ENCODE measurements around the gene FHAD1.
"Not testable (repeated sequence)": the region's sequence is repeated elsewhere in the genome, so short reads cannot be mapped to it uniquely, and the experiment has no call there.

The FHAD1 gene

GRCh38 chr1:15389828-15390227, 142.8 kb downstream of the FHAD1 start:
- H3K9ac ChIP-seq (ENCODE audit: low read length) = not testable (repeated sequence)

GRCh38 chr1:15390667-15391066, 143.6 kb downstream of the FHAD1 start:
- Histone ChIP-seq H3K27me3 (ENCODE audit: control insufficient read depth, insufficient read depth, low read length) (no peaks in the 10 kb centered on the region), H3K9ac (ENCODE audit: low read length) (no peak overlapping the region), H3K4me3 (ENCODE audit: low read length) (no peak overlapping the region), H3K36me3 (ENCODE audit: control insufficient read depth, insufficient read depth, low read length) (no peaks in the 10 kb centered on the region), H3K27ac (ENCODE audit: low read depth, low read length) (no peak overlapping the region), H3K4me1 (ENCODE audit: control insufficient read depth, insufficient read depth, low read length) (no peaks in the 10 kb centered on the region)

More at GRCh38 chr1:15389828-15390227, 142.8 kb downstream of the FHAD1 start:
- H3K4me3 ChIP-seq (ENCODE audit: low read length); H3K4me1 ChIP-seq (ENCODE audit: control insufficient read depth, insufficient read depth, low read length); H3K36me3 ChIP-seq (ENCODE audit: control insufficient read depth, insufficient read depth, low read length); H3K27me3 ChIP-seq (ENCODE audit: control insufficient read depth, insufficient read depth, low read length); H3K27ac ChIP-seq (ENCODE audit: low read depth, low read length): not testable (repeated sequence)

GRCh38 chr1:15391366-15391765, 144.3 kb downstream of the FHAD1 start:
- H3K4me1 ChIP-seq (ENCODE audit: control insufficient read depth, insufficient read depth, low read length) = no peaks in the 10 kb centered on the region
- H3K36me3 ChIP-seq (ENCODE audit: control insufficient read depth, insufficient read depth, low read length) = no peaks in the 10 kb centered on the region
- H3K27ac ChIP-seq (ENCODE audit: low read depth, low read length) = no peak overlapping the region
- no peak overlapping the region for H3K4me3 ChIP-seq (ENCODE audit: low read length)
- H3K27me3 ChIP-seq (ENCODE audit: control insufficient read depth, insufficient read depth, low read length) = no peaks in the 10 kb centered on the region
- H3K9ac ChIP-seq (ENCODE audit: low read length) = no peak overlapping the region

GRCh38 chr1:15393475-15394257, 146.6 kb downstream of the FHAD1 start:
- no peak overlapping the region for H3K4me3 ChIP-seq (ENCODE audit: low read length)
- H3K27me3 ChIP-seq (ENCODE audit: control insufficient read depth, insufficient read depth, low read length) = no peaks in the 10 kb centered on the region
- no peaks in the 10 kb centered on the region for H3K36me3 ChIP-seq (ENCODE audit: control insufficient read depth, insufficient read depth, low read length)
- H3K9ac ChIP-seq (ENCODE audit: low read length) = no peak overlapping the region
- H3K4me1 ChIP-seq (ENCODE audit: control insufficient read depth, insufficient read depth, low read length) = no peaks in the 10 kb centered on the region
- no peak overlapping the region for H3K27ac ChIP-seq (ENCODE audit: low read depth, low read length)

- no peak overlapping the region for H3K4me3 ChIP-seq (ENCODE audit: low read length)
- H3K27ac ChIP-seq (ENCODE audit: low read depth, low read length) = no peak overlapping the region
- H3K27me3 ChIP-seq (ENCODE audit: control insufficient read depth, insufficient read depth, low read length) = no peaks in the 10 kb centered on the region
- no peaks in the 10 kb centered on the region for H3K36me3 ChIP-seq (ENCODE audit: control insufficient read depth, insufficient read depth, low read length)
- H3K9ac ChIP-seq (ENCODE audit: low read length) = no peak overlapping the region
- no peaks in the 10 kb centered on the region for H3K4me1 ChIP-seq (ENCODE audit: control insufficient read depth, insufficient read depth, low read length)
These were observed 147.3 kb downstream of the FHAD1 start for GRCh38 chr1:15394258-15394690.

GRCh38 chr1:15397236-15397635, 150.2 kb downstream of the FHAD1 start:
- H3K4me1 ChIP-seq (ENCODE audit: control insufficient read depth, insufficient read depth, low read length) = no peaks in the 10 kb centered on the region
- no peak overlapping the region for H3K9ac ChIP-seq (ENCODE audit: low read length)
- no peaks in the 10 kb centered on the region for H3K27me3 ChIP-seq (ENCODE audit: control insufficient read depth, insufficient read depth, low read length)
- H3K36me3 ChIP-seq (ENCODE audit: control insufficient read depth, insufficient read depth, low read length) = no peaks in the 10 kb centered on the region
- no peak overlapping the region for H3K4me3 ChIP-seq (ENCODE audit: low read length)
- H3K27ac ChIP-seq (ENCODE audit: low read depth, low read length) = no peak overlapping the region

GRCh38 chr1:15399710-15400109, 152.7 kb downstream of the FHAD1 start:
- Histone ChIP-seq H3K4me3 (ENCODE audit: low read length) (no peak overlapping the region), H3K36me3 (ENCODE audit: control insufficient read depth, insufficient read depth, low read length) (no peaks in the 10 kb centered on the region), H3K4me1 (ENCODE audit: control insufficient read depth, insufficient read depth, low read length) (no peaks in the 10 kb centered on the region), H3K27ac (ENCODE audit: low read depth, low read length) (no peak overlapping the region), H3K9ac (ENCODE audit: low read length) (no peak overlapping the region), H3K27me3 (ENCODE audit: control insufficient read depth, insufficient read depth, low read length) (no peaks in the 10 kb centered on the region)

GRCh38 chr1:15400627-15401026, 153.6 kb downstream of the FHAD1 start:
- no peaks in the 10 kb centered on the region for H3K4me1 ChIP-seq (ENCODE audit: control insufficient read depth, insufficient read depth, low read length)
- no peak overlapping the region for H3K4me3 ChIP-seq (ENCODE audit: low read length)
- H3K27ac ChIP-seq (ENCODE audit: low read depth, low read length) = no peak overlapping the region
- H3K9ac ChIP-seq (ENCODE audit: low read length) = no peak overlapping the region
- no peaks in the 10 kb centered on the region for H3K27me3 ChIP-seq (ENCODE audit: control insufficient read depth, insufficient read depth, low read length)
- no peaks in the 10 kb centered on the region for H3K36me3 ChIP-seq (ENCODE audit: control insufficient read depth, insufficient read depth, low read length)

GRCh38 chr1:15401391-15402055, 154.5 kb downstream of the FHAD1 start:
- no peaks in the 10 kb centered on the region for H3K4me1 ChIP-seq (ENCODE audit: control insufficient read depth, insufficient read depth, low read length)
- H3K27me3 ChIP-seq (ENCODE audit: control insufficient read depth, insufficient read depth, low read length) = no peaks in the 10 kb centered on the region
- no peak overlapping the region for H3K4me3 ChIP-seq (ENCODE audit: low read length)
- H3K27ac ChIP-seq (ENCODE audit: low read depth, low read length) = no peak overlapping the region
- H3K9ac ChIP-seq (ENCODE audit: low read length) = no peak overlapping the region
- H3K36me3 ChIP-seq (ENCODE audit: control insufficient read depth, insufficient read depth, low read length) = no peaks in the 10 kb centered on the region

- Histone ChIP-seq H3K36me3 (ENCODE audit: control insufficient read depth, insufficient read depth, low read length) (no peaks in the 10 kb centered on the region), H3K9ac (ENCODE audit: low read length) (no peak overlapping the region), H3K27ac (ENCODE audit: low read depth, low read length) (no peak overlapping the region), H3K27me3 (ENCODE audit: control insufficient read depth, insufficient read depth, low read length) (no peaks in the 10 kb centered on the region), H3K4me3 (ENCODE audit: low read length) (no peak overlapping the region), H3K4me1 (ENCODE audit: control insufficient read depth, insufficient read depth, low read length) (peaks cover 10% of the 10 kb centered on the region)
These were observed 155.9 kb downstream of the FHAD1 start for GRCh38 chr1:15402809-15403450.

- no peak overlapping the region for H3K4me3 ChIP-seq (ENCODE audit: low read length)
- H3K27ac ChIP-seq (ENCODE audit: low read depth, low read length) = no peak overlapping the region
- H3K4me1 ChIP-seq (ENCODE audit: control insufficient read depth, insufficient read depth, low read length) = peaks cover 12% of the 10 kb centered on the region
- no peaks in the 10 kb centered on the region for H3K36me3 ChIP-seq (ENCODE audit: control insufficient read depth, insufficient read depth, low read length)
- H3K27me3 ChIP-seq (ENCODE audit: control insufficient read depth, insufficient read depth, low read length) = no peaks in the 10 kb centered on the region
- no peak overlapping the region for H3K9ac ChIP-seq (ENCODE audit: low read length)
These were observed 157.0 kb downstream of the FHAD1 start for GRCh38 chr1:15403962-15404580.

GRCh38 chr1:15405106-15405850, 158.3 kb downstream of the FHAD1 start:
- Histone ChIP-seq H3K4me3 (ENCODE audit: low read length) (no peak overlapping the region), H3K9ac (ENCODE audit: low read length) (no peak overlapping the region), H3K27ac (ENCODE audit: low read depth, low read length) (no peak overlapping the region), H3K4me1 (ENCODE audit: control insufficient read depth, insufficient read depth, low read length) (peaks cover 12% of the 10 kb centered on the region), H3K36me3 (ENCODE audit: control insufficient read depth, insufficient read depth, low read length) (no peaks in the 10 kb centered on the region), H3K27me3 (ENCODE audit: control insufficient read depth, insufficient read depth, low read length) (no peaks in the 10 kb centered on the region)

All from rectal smooth muscle tissue (tissue), 1 donor.